BE2C (cell line): Measurements from ENCODE around the gene METTL1.

Source experiments
- DNase-seq: peaks from one replicate; pipeline ENCODE4 v3.0.0-alpha.2; 2020
- H3K27me3 ChIP-seq: fragments of 250-450 bp; sonication (Bioruptor Pico); 2 replicates; pipeline ENCODE4 v1.5.1; 2020; ENCODE audit warnings: mild to moderate bottlenecking
- H3K36me3 ChIP-seq: fragments of 250-450 bp; sonication (Bioruptor Pico); 2 replicates; pipeline ENCODE4 v1.5.1; 2020; ENCODE audit warnings: mild to moderate bottlenecking
- H3K4me1 ChIP-seq: fragments of 250-450 bp; sonication (Bioruptor Pico); 2 replicates; pipeline ENCODE4 v1.5.1; 2020
- H3K4me3 ChIP-seq: 2 replicates; pipeline ENCODE4 v1.5.1; 2011; ENCODE audit warnings: low read depth, low read length
- H3K9me3 ChIP-seq: fragments of 250-450 bp; sonication (Bioruptor Pico); 2 replicates; pipeline ENCODE4 v1.5.1; 2020
- TF ChIP-seq, protein P1 (sequence below): IDR thresholded peaks from 2 replicates; pipeline ENCODE4 v1.5.1; 2012; ENCODE audit warnings: mild to moderate bottlenecking, low read depth, low read length

The METTL1 gene

DNA sequence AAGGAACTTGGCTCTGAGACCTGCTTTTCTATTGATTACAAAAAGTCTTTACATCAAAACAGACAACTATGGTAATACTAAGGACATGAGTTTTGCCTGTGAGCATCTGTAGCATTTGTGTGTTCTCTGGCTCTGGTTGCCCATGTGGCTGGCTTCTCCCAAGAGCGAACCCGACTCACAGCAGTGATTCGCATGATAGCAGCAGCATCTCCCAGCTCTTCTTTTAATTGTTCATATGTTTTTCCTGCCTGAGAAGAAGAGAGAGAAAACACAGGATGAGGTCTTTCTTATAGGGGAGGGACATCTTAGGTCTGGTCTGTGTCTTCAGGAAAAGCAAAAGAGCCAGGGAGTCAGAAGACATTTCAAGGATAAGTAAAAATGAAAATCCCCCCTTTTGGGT is 29.1 kb upstream of the METTL1 start:
- DNase-seq: no peak
- peaks cover 10% of the 10 kb centered on the region for H3K36me3 ChIP-seq
- H3K27me3 ChIP-seq: no peaks in the 10 kb centered on the region
- TF ChIP-seq, protein P1, sequence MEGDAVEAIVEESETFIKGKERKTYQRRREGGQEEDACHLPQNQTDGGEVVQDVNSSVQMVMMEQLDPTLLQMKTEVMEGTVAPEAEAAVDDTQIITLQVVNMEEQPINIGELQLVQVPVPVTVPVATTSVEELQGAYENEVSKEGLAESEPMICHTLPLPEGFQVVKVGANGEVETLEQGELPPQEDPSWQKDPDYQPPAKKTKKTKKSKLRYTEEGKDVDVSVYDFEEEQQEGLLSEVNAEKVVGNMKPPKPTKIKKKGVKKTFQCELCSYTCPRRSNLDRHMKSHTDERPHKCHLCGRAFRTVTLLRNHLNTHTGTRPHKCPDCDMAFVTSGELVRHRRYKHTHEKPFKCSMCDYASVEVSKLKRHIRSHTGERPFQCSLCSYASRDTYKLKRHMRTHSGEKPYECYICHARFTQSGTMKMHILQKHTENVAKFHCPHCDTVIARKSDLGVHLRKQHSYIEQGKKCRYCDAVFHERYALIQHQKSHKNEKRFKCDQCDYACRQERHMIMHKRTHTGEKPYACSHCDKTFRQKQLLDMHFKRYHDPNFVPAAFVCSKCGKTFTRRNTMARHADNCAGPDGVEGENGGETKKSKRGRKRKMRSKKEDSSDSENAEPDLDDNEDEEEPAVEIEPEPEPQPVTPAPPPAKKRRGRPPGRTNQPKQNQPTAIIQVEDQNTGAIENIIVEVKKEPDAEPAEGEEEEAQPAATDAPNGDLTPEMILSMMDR: no peak
- no peak overlapping the region for H3K4me3 ChIP-seq
- H3K4me1 ChIP-seq: no peaks in the 10 kb centered on the region
- H3K9me3 ChIP-seq: no peaks in the 10 kb centered on the region

DNA sequence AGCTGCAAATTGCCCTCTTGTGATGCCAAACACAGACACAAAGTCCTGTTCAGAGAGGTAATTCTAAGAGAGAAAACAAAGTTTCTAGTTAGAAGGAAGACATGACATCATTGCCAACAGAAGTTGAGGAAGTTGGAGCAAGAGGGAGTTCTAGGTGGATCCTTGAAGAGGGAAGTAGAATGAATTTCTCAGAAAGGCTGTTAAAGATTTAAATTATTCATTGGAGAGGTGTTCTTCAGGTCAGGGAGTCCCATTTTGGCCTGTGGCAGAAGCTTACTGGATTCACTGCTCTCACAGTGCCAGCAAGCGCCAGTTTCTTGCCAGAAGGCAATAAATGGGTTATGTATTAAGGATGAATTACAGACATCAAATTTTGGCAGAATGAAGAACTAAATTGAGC is 26.0 kb upstream of the METTL1 start:
- peaks cover 2% of the 10 kb centered on the region; the same call in 1 of the 2 replicates for H3K4me1 ChIP-seq
- H3K27me3 ChIP-seq: no peaks in the 10 kb centered on the region
- H3K4me3 ChIP-seq: no peak overlapping the region
- no peak for DNase-seq
- no peaks in the 10 kb centered on the region for H3K9me3 ChIP-seq
- TF ChIP-seq, protein P1: no peak
- H3K36me3 ChIP-seq: peaks cover 28% of the 10 kb centered on the region

DNA sequence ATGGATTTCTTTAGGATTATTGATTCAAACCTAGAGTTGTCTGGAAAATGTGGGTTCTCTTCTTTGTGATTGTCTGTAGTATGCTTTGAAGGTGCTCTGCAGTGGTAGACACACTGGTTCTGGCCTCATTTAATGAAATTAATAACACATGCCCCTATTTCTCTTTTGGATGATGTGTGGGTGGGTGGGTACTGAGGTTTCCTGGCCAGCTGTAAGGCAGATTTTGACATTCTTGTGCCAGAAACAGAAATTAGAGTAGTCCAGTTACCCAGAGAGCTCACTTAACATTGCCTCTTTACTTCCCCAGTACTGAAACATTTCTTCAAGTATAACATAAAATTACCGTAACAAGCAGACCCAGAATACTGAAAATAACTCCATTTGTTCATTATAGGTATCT is 25.1 kb upstream of the METTL1 start:
- peaks cover 38% of the 10 kb centered on the region for H3K36me3 ChIP-seq
- no peak overlapping the region for H3K4me3 ChIP-seq
- TF ChIP-seq, protein P1: no peak
- DNase-seq: no peak
- H3K9me3 ChIP-seq: no peaks in the 10 kb centered on the region
- peaks cover 2% of the 10 kb centered on the region; the same call in 1 of the 2 replicates for H3K4me1 ChIP-seq
- H3K27me3 ChIP-seq: no peaks in the 10 kb centered on the region

DNA sequence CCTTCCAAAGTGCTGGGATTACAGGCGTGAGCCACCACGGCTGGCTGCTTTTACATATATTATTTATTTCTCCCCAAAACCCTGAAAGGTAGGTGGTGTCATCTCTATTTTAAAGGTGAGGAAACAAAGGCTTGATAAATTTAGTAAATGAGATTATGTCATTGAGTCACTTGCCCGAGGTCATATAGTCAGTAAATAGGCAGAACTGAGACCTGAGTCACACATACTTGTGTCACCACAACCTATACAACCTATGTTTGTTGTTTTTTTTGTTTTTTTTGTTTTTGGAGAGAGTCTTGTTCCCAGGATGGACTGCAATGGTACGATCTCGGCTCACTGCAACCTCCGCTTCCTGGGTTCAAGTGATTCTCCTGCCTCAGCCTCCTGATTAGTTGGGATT is 23.4 kb upstream of the METTL1 start:
- Histone ChIP-seq H3K27me3 (no peaks in the 10 kb centered on the region), H3K4me1 (peaks cover 2% of the 10 kb centered on the region; the same call in 1 of the 2 replicates), H3K9me3 (no peaks in the 10 kb centered on the region), H3K4me3 (no peak overlapping the region), H3K36me3 (peaks cover 47% of the 10 kb centered on the region)
- TF ChIP-seq, protein P1: no peak
- DNase-seq: no peak

DNA sequence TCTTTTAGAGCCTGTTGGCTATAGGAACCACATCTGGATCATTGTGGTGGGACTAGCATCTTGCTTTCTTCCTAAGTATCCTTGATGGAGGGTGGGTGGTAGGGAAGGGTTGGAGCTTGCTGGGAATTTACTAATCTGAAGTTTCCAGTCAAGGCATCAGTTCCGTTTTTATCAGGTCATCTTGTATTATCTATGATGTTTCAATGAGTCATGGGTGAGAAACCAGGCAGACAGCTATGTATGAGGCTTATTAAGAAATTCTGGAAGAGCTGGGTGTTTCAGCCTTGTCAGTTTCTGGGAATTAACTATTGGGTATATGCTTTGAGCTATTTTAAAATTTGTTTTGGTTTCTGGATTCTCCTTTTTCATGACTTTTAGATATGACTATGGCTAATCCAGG is 22.0 kb upstream of the METTL1 start:
- no peaks in the 10 kb centered on the region for H3K9me3 ChIP-seq
- H3K4me1 ChIP-seq: peaks cover 2% of the 10 kb centered on the region; the same call in 1 of the 2 replicates
- DNase-seq: no peak
- H3K27me3 ChIP-seq: no peaks in the 10 kb centered on the region
- H3K36me3 ChIP-seq: peaks cover 58% of the 10 kb centered on the region
- TF ChIP-seq, protein P1: no peak
- H3K4me3 ChIP-seq: no peak overlapping the region

DNA sequence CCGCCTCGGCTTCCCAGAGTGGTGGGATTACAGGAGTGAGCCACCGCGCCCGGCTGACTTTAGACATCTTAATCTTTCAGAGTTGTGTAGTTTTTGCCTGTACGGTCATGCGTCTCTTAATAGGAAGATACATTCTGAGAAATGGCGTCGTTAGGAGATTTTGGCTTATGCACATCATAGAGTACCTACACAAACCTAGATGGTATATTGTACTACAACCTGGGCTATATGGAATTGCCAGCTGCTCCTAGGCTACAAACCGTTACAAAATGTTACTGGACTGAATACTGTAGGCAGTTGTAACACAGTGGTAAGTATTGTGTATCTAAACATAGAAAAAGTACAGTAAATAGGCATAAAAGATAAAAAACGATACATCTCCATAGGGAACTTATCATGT is 12.0 kb upstream of the METTL1 start:
- TF ChIP-seq, protein P1: no peak

More for the DNA sequence above, 12.0 kb upstream of the METTL1 start:
- Histone ChIP-seq H3K36me3 (peaks cover 35% of the 10 kb centered on the region), H3K4me1 (no peaks in the 10 kb centered on the region), H3K27me3 (no peaks in the 10 kb centered on the region), H3K4me3 (no peak overlapping the region), H3K9me3 (no peaks in the 10 kb centered on the region; the same call in 1 of the 2 replicates)
- no peak for DNase-seq
